ENCODE data around the gene COQ7. TPM values are rescaled to one million over a fixed set of nuclear protein-coding genes. Genes with fewer than 3 reads are reported as not detected.
A peak's percentile ranks its signal among the peaks of the same experiment; 100 is the strongest.

Gene COQ7
- total RNA-seq, 1 experiment from 2014 or later = 30.7 TPM

GRCh38 chr16:19119564-19119963, 52.1 kb downstream of the COQ7 start:
- Histone ChIP-seq H3K4me3 (peak overlapping the region; percentile 59), H3F3A (ENCODE audit: insufficient read depth, low read depth) (peaks cover 75% of the 10 kb centered on the region), H3K9me2 (ENCODE audit: insufficient read depth) (no peaks in the 10 kb centered on the region), H3K27ac (peak overlapping the region; percentile 96), H3K36me3 (ENCODE audit: low read depth) (peaks cover 35% of the 10 kb centered on the region), H3K9me3 (ENCODE audit: insufficient read depth, low read depth) (no peaks in the 10 kb centered on the region), H3K27me3 (ENCODE audit: insufficient read depth, low read depth) (no peaks in the 10 kb centered on the region), H3K4me1 (replicated peaks; ENCODE audit: insufficient read depth) (peaks cover 66% of the 10 kb centered on the region), H3K79me2 (ENCODE audit: low read depth) (peaks cover 81% of the 10 kb centered on the region), H4K20me1 (ENCODE audit: insufficient read depth) (peaks cover 17% of the 10 kb centered on the region), H2AFZ (no peak overlapping the region), H3K4me2 (peak overlapping the region; percentile 90)
- POLR2A ChIA-PET (ENCODE audit: unreplicated experiment) = interaction anchor here (0.5 to 1.4 kb wide), 10 partner anchors 8 to 401 kb away, joined by 3 to 21 read pairs (median 6); no protein-coding TSS in a partner anchor
- peak; percentile 33 to 91 for DNase-seq
- CTCF ChIA-PET = interaction anchor here (0.6 to 1.3 kb wide), 8 partner anchors 9 to 274 kb away, joined by 3 to 23 read pairs (median 5); no protein-coding TSS in a partner anchor
- TF ChIP-seq EZH2 (IDR thresholded peaks at IDR 0.05; ENCODE audit: low read depth) = no peak
- TF ChIP-seq CTCF (conservative IDR thresholded peaks at IDR 0.05) = 0 out of 2 replicates have a peak, but pooled peaks have one; percentile 20
- no TSS peak for BruUV-seq (replicated peaks)
- intact Hi-C loops (cut with micrococcal nuclease; ENCODE audit: unreplicated experiment) = loop anchor here (1.0 to 10.0 kb wide), 3 partner anchors 17 to 385 kb away; no protein-coding TSS in a partner anchor

GRCh38 chr16:19123535-19124178, 56.2 kb downstream of the COQ7 start:
- CTCF ChIA-PET = no interaction called here
- POLR2A ChIA-PET (ENCODE audit: unreplicated experiment) = interaction anchor here (0.7 to 1.3 kb wide), 2 partner anchors 11 to 13 kb away, joined by 8 to 10 read pairs; no protein-coding TSS in a partner anchor
- H3K36me3 ChIP-seq (ENCODE audit: low read depth) = peaks cover 17% of the 10 kb centered on the region
- H3K9me2 ChIP-seq (ENCODE audit: insufficient read depth) = no peaks in the 10 kb centered on the region
- TF ChIP-seq EZH2 (IDR thresholded peaks at IDR 0.05; ENCODE audit: low read depth) (no peak), CTCF (conservative IDR thresholded peaks at IDR 0.05) (no peak)
- no peak overlapping the region for H2AFZ ChIP-seq
- no peak overlapping the region for H3K4me2 ChIP-seq
- no peak overlapping the region for H3K27ac ChIP-seq
- no TSS peak for BruUV-seq (replicated peaks)
- no peak for DNase-seq
- peaks cover 40% of the 10 kb centered on the region for H3K79me2 ChIP-seq (ENCODE audit: low read depth)
- H3K9me3 ChIP-seq (ENCODE audit: insufficient read depth, low read depth) = peaks cover 7% of the 10 kb centered on the region
- no peaks in the 10 kb centered on the region for H4K20me1 ChIP-seq (ENCODE audit: insufficient read depth)
- no peak overlapping the region for H3K4me3 ChIP-seq
- intact Hi-C loops (cut with micrococcal nuclease; ENCODE audit: unreplicated experiment) = no loop called here
- H3K27me3 ChIP-seq (ENCODE audit: insufficient read depth, low read depth) = no peaks in the 10 kb centered on the region
- peaks cover 34% of the 10 kb centered on the region for H3K4me1 ChIP-seq (replicated peaks; ENCODE audit: insufficient read depth)
- peaks cover 55% of the 10 kb centered on the region for H3F3A ChIP-seq (ENCODE audit: insufficient read depth, low read depth)

- ChIA-PET POLR2A (ENCODE audit: unreplicated experiment) (no interaction called here), CTCF (no interaction called here)
- no peak overlapping the region for H2AFZ ChIP-seq
- H3K9me3 ChIP-seq (ENCODE audit: insufficient read depth, low read depth) = peaks cover 7% of the 10 kb centered on the region
- no peaks in the 10 kb centered on the region for H3K27me3 ChIP-seq (ENCODE audit: insufficient read depth, low read depth)
- no TSS peak for BruUV-seq (replicated peaks)
- intact Hi-C loops (cut with micrococcal nuclease; ENCODE audit: unreplicated experiment) = no loop called here
- peaks cover 23% of the 10 kb centered on the region for H3K4me1 ChIP-seq (replicated peaks; ENCODE audit: insufficient read depth)
- H3K9me2 ChIP-seq (ENCODE audit: insufficient read depth) = no peaks in the 10 kb centered on the region
- H3K4me3 ChIP-seq = no peak overlapping the region
- DNase-seq = no peak
- no peaks in the 10 kb centered on the region for H4K20me1 ChIP-seq (ENCODE audit: insufficient read depth)
- no peak overlapping the region for H3K27ac ChIP-seq
- no peak overlapping the region for H3K4me2 ChIP-seq
- peaks cover 15% of the 10 kb centered on the region for H3K79me2 ChIP-seq (ENCODE audit: low read depth)
- no peak for TF ChIP-seq EZH2 (IDR thresholded peaks at IDR 0.05; ENCODE audit: low read depth)
- no peak for TF ChIP-seq CTCF (conservative IDR thresholded peaks at IDR 0.05)
- H3K36me3 ChIP-seq (ENCODE audit: low read depth) = peaks cover 8% of the 10 kb centered on the region
- peaks cover 43% of the 10 kb centered on the region for H3F3A ChIP-seq (ENCODE audit: insufficient read depth, low read depth)
Observed at GRCh38 chr16:19126300-19126699, 58.9 kb downstream of the COQ7 start.
